Stimulated activated CD4-positive, alpha-beta T cell treated with anti-CD3 and anti-CD28 coated beads, Interleukin-15, amount 100 ng/mL, for 1 hour (primary cell): ENCODE measurements around the gene TMEM59L.
"Not testable (repeated sequence)": the region's sequence is repeated elsewhere in the genome, so short reads cannot be mapped to it uniquely, and the experiment has no call there.

Source experiments
- DNase-seq, 2 donors: peaks; one replicate each; pipeline ENCODE4 v3.0.0-alpha.2; 2020; ENCODE audit warnings: low read depth in 1 of 2, low spot score in 1 of 2

Gene TMEM59L

GRCh38 chr19:18594096-18594823 lies 18.4 kb upstream of the TMEM59L start:
- peak; percentile 48 to 73 for DNase-seq

- DNase-seq, result no peak
Measured at GRCh38 chr19:18594824-18595373, 17.8 kb upstream of the TMEM59L start.

GRCh38 chr19:18595475-18595874 lies 17.2 kb upstream of the TMEM59L start:
- no peak for DNase-seq

- no peak for DNase-seq
Measured at GRCh38 chr19:18596752-18597157, 15.9 kb upstream of the TMEM59L start.

- no peak for DNase-seq
Measured at GRCh38 chr19:18597809-18598660, 14.6 kb upstream of the TMEM59L start.

GRCh38 chr19:18599485-18599884 lies 13.2 kb upstream of the TMEM59L start:
- no peak for DNase-seq

GRCh38 chr19:18600692-18601397 lies 11.8 kb upstream of the TMEM59L start:
- not testable (repeated sequence) for DNase-seq

- no peak for DNase-seq
Measured at GRCh38 chr19:18601875-18602274, 10.8 kb upstream of the TMEM59L start.

- no peak for DNase-seq
Measured at GRCh38 chr19:18603255-18603957, 9.3 kb upstream of the TMEM59L start.

- DNase-seq, result no peak
Measured at GRCh38 chr19:18603958-18604819, 8.5 kb upstream of the TMEM59L start.

GRCh38 chr19:18604820-18605159 lies 7.9 kb upstream of the TMEM59L start:
- no peak for DNase-seq

GRCh38 chr19:18605196-18605545 lies 7.5 kb upstream of the TMEM59L start:
- DNase-seq, result no peak

- no peak for DNase-seq
Measured at GRCh38 chr19:18605546-18606280, 7.0 kb upstream of the TMEM59L start.

- DNase-seq, result no peak
Measured at GRCh38 chr19:18606281-18607225, 6.1 kb upstream of the TMEM59L start, which contains the start of gene CRLF1. CRLF1 (minus strand) TSS chr19:18606799; CDS start chr19:18606656, 143 bp downstream.

- DNase-seq, result no peak
Measured at GRCh38 chr19:18607226-18608101, 5.2 kb upstream of the TMEM59L start.

GRCh38 chr19:18608102-18608804 lies 4.4 kb upstream of the TMEM59L start:
- no peak for DNase-seq
